ENCODE data around the gene FOXA2. TPM values are rescaled to one million over a fixed set of nuclear protein-coding genes. Genes with fewer than 3 reads are reported as not detected.

Gene FOXA2
- total RNA-seq, 1 donor from 2014 or later = 0.04 TPM

DNA sequence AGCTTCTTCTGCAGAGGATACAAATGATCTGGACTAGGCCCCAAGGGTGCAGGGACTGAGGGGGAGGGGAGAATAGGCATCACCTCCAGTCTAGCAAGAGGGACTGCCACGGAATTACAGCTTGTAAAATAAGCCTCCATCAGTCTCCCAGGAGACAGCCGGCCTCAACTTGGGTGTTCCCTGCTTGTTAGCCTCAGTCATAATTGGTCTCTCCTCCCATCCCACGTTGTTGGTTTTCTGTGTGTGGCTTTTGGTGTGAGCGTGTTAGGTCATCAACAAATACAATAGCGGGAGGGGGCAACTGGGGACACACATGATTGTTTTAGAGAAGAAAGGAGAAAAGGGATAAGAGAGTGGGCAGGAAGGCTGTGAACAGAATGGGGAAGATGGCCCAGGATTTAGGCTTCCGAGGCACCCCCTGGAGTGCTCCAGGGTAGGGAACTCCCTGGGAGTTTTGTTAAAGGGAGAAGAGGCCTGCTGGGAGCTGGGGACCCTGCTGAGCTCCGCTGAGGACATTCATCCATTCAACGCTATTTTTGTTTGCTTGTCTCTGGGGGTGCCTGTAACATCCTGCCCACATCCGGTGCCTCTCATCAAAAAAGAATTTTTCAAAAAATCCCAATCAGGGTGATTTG is 9.2 kb downstream of the FOXA2 start:
- TF ChIP-seq, protein P1, sequence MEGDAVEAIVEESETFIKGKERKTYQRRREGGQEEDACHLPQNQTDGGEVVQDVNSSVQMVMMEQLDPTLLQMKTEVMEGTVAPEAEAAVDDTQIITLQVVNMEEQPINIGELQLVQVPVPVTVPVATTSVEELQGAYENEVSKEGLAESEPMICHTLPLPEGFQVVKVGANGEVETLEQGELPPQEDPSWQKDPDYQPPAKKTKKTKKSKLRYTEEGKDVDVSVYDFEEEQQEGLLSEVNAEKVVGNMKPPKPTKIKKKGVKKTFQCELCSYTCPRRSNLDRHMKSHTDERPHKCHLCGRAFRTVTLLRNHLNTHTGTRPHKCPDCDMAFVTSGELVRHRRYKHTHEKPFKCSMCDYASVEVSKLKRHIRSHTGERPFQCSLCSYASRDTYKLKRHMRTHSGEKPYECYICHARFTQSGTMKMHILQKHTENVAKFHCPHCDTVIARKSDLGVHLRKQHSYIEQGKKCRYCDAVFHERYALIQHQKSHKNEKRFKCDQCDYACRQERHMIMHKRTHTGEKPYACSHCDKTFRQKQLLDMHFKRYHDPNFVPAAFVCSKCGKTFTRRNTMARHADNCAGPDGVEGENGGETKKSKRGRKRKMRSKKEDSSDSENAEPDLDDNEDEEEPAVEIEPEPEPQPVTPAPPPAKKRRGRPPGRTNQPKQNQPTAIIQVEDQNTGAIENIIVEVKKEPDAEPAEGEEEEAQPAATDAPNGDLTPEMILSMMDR (IDR thresholded peaks at IDR 0.05; ENCODE audit: insufficient read depth, low read length, poor library complexity, severe bottlenecking) = no peak

DNA sequence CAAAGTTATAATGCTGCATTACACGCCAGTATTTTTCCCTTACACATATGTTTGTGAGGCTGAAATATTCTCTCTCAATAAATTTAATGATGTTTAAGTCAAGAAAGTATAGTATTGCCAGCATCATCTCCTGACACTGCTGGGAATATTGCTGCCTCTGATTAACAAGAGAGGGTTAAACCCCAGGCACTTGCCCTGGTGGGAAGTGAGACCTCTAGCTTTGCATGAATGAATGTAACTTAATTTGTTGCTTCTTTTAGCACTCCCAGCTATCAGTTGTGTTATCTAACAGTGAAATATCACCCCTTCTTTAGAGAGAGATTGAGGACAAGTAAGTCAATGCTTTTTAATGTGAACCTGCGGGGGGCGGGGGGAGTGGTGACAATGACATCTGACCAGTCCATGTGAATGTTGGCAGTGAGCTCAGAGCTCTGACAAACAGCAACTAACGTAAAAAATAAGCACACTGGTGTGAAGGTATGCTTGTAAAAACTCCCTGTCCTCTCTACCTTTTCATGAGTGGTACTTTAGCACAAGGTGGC is 9.8 kb downstream of the FOXA2 start:
- Histone ChIP-seq H3K27me3 (ENCODE audit: control insufficient read depth, insufficient read depth, low read length) (peaks cover 85% of the 10 kb centered on the region), H3K4me3 (ENCODE audit: low read depth, low read length) (no peak overlapping the region), H3K36me3 (ENCODE audit: control insufficient read depth, insufficient read depth, low read length) (no peaks in the 10 kb centered on the region)
- TF ChIP-seq, protein P1 (IDR thresholded peaks at IDR 0.05; ENCODE audit: insufficient read depth, low read length, poor library complexity, severe bottlenecking) = no peak
- DNase-seq (ENCODE audit: low read depth) = no peak

More for the DNA sequence above, 9.2 kb downstream of the FOXA2 start:
- no peak overlapping the region for H3K4me3 ChIP-seq (ENCODE audit: low read depth, low read length)
- H3K27me3 ChIP-seq (ENCODE audit: control insufficient read depth, insufficient read depth, low read length) = peaks cover 87% of the 10 kb centered on the region
- no peak for DNase-seq (ENCODE audit: low read depth)
- H3K36me3 ChIP-seq (ENCODE audit: control insufficient read depth, insufficient read depth, low read length) = no peaks in the 10 kb centered on the region

DNA sequence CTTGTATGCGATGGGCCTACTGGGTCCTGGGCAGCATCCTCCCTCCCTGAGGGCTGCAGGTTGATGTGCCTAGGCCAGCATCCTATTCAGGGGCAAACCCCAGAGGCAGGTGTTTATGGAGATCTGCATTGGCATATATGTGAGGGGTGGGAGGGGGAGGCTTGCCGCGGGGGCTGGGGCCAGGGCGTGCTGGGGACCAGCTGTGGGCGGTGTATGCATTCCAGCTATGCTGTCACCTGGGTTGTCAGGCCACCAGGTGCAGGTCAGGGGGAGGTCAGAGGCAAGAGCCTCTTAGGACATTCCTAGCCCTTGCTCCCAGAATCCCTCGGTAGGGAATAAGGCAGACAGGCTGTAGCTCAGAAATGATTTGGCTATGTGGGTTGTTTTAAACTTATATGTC is 11.9 kb downstream of the FOXA2 start:
- Histone ChIP-seq H3K4me3 (ENCODE audit: low read depth, low read length) (no peak overlapping the region), H3K36me3 (ENCODE audit: control insufficient read depth, insufficient read depth, low read length) (no peaks in the 10 kb centered on the region), H3K27me3 (ENCODE audit: control insufficient read depth, insufficient read depth, low read length) (peaks cover 84% of the 10 kb centered on the region)
- TF ChIP-seq, protein P1 (IDR thresholded peaks at IDR 0.05; ENCODE audit: insufficient read depth, low read length, poor library complexity, severe bottlenecking) = no peak
- no peak for DNase-seq (ENCODE audit: low read depth)

DNA sequence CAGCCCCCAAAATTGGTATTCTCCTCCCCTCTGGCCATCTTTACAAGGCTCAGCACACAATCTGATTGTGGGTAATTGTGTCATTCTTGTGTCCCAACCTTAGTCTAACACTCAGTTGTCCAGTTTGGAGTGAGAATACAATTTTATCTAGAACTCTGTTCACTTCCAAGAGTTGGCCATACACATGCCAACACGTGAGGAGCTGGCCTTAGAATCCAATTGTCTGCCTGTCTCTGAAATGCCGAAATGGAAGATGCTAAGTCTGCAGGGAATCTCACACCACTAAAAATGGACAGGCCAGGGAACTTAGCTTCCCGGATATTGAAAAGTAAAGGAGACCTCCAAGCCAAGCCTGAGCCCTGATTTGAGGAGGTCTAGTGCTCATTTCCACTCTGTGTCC is 12.3 kb downstream of the FOXA2 start:
- Histone ChIP-seq H3K4me3 (ENCODE audit: low read depth, low read length) (no peak overlapping the region), H3K27me3 (ENCODE audit: control insufficient read depth, insufficient read depth, low read length) (peaks cover 84% of the 10 kb centered on the region), H3K36me3 (ENCODE audit: control insufficient read depth, insufficient read depth, low read length) (no peaks in the 10 kb centered on the region)
- TF ChIP-seq, protein P1 (IDR thresholded peaks at IDR 0.05; ENCODE audit: insufficient read depth, low read length, poor library complexity, severe bottlenecking) = no peak
- no peak for DNase-seq (ENCODE audit: low read depth)

DNA sequence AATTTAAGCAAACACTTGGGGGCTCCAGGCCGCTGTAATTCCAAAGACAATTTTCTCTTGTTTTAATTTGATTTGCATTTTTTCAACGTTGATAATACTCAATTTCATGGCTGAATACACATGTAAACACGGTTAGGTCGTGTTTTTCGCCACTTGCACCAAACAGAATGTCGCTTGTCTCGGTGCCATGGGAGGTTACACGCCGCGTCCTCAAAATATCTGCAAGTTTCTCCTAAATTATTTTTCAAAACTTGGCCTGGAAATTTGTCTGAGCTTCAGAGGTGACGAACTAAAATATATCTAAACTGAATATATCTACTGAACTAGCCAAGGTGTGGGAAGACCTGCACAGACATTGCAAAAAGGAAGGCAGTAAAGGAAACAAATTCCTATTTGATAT is 15.0 kb downstream of the FOXA2 start:
- H3K4me3 ChIP-seq (ENCODE audit: low read depth, low read length) = no peak overlapping the region
- peaks cover 70% of the 10 kb centered on the region for H3K27me3 ChIP-seq (ENCODE audit: control insufficient read depth, insufficient read depth, low read length)
- H3K36me3 ChIP-seq (ENCODE audit: control insufficient read depth, insufficient read depth, low read length) = no peaks in the 10 kb centered on the region
- TF ChIP-seq, protein P1 (IDR thresholded peaks at IDR 0.05; ENCODE audit: insufficient read depth, low read length, poor library complexity, severe bottlenecking) = no peak
- DNase-seq (ENCODE audit: low read depth) = no peak

DNA sequence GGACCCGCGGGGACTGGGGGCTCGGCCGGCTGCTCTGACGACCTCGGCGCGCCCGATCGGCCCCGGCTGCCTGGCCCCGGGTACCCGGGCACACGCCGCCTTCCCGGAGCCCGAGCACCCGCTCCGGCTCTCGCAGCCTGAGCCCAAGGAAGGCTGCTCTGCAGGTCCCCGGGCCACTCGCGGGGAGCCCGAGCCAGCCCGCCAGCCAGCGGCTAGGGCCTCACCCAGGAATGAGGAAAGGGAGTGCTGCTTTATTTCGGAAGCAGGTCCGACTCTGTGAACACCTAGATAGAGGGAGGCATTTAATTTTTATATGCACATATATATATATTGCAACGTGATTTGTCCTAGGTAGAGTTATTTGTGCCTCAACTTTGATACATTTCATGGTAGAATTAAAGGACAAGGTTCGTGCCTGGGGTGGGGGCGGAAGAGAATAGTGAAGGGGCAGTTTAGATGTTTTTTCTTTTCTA is 15.5 kb downstream of the FOXA2 start:
- TF ChIP-seq, protein P1 (IDR thresholded peaks at IDR 0.05; ENCODE audit: insufficient read depth, low read length, poor library complexity, severe bottlenecking) = no peak
- Histone ChIP-seq H3K27me3 (ENCODE audit: control insufficient read depth, insufficient read depth, low read length) (peaks cover 74% of the 10 kb centered on the region), H3K4me3 (ENCODE audit: low read depth, low read length) (no peak overlapping the region), H3K36me3 (ENCODE audit: control insufficient read depth, insufficient read depth, low read length) (no peaks in the 10 kb centered on the region)
- no peak for DNase-seq (ENCODE audit: low read depth)
